Fibroblast of lung (primary cell): ENCODE measurements around the gene PLEKHM1. TPM values are rescaled to one million over a fixed set of nuclear protein-coding genes. Genes with fewer than 3 reads are reported as not detected.
A peak's percentile ranks its signal among the peaks of the same experiment; 100 is the strongest.

Experiments used
- DNase-seq, 2 donors: peaks; one replicate each; pipeline versions ENCODE4 v3.0.0 to v3.0.0-alpha.2; 2010; ENCODE audit warnings: low read depth in 2 of 2
- H2AFZ ChIP-seq: 2 replicates; pipeline ENCODE4 v1.5.1; 2012; ENCODE audit warnings: low read length, control low read depth, inconsistent platforms
- H3K27ac ChIP-seq: 2 replicates; pipeline ENCODE4 v1.5.1; 2011; ENCODE audit warnings: low read length, control low read depth; ENCODE audit not compliant: insufficient read depth
- H3K27me3 ChIP-seq: 2 replicates; pipeline ENCODE4 v1.5.1; 2011; ENCODE audit warnings: mild to moderate bottlenecking, low read length; ENCODE audit not compliant: control insufficient read depth, insufficient read depth
- H3K36me3 ChIP-seq: 2 replicates; pipeline ENCODE4 v1.5.1; 2011; ENCODE audit warnings: low read length; ENCODE audit not compliant: control insufficient read depth, insufficient read depth
- H3K4me1 ChIP-seq: 2 replicates; pipeline ENCODE4 v1.5.1; 2011; ENCODE audit warnings: low read length; ENCODE audit not compliant: control insufficient read depth, insufficient read depth; ENCODE audit errors: extremely low read depth
- H3K4me2 ChIP-seq: 2 replicates; pipeline ENCODE4 v1.5.1; 2011; ENCODE audit warnings: low read length, control low read depth; ENCODE audit not compliant: insufficient read depth; ENCODE audit errors: extremely low read depth
- H3K4me3 ChIP-seq, 4 experiments: fragments of 200-600 bp in 1 of 4; sonication (generic) in 1 of 4; replicated peaks in 1 of 4; 2 replicates each; pipeline ENCODE4 v1.5.1; 2011 to 2016; ENCODE audit warnings: low read length in 4 of 4, low read depth in 3 of 4, mild to moderate bottlenecking in 3 of 4, control low read depth in 2 of 4, inconsistent platforms in 1 of 4, mixed read lengths in 1 of 4; ENCODE audit not compliant: insufficient read depth in 1 of 4; ENCODE audit errors: control extremely low read depth in 1 of 4
- H3K79me2 ChIP-seq: 2 replicates; pipeline ENCODE4 v1.5.1; 2012; ENCODE audit warnings: mild to moderate bottlenecking, low read length, inconsistent platforms; ENCODE audit not compliant: control insufficient read depth, insufficient read depth
- H3K9ac ChIP-seq: 2 replicates; pipeline ENCODE4 v1.5.1; 2011; ENCODE audit warnings: mild to moderate bottlenecking, low read length, control low read depth; ENCODE audit not compliant: insufficient read depth
- H3K9me3 ChIP-seq: 2 replicates; pipeline ENCODE4 v1.5.1; 2012; ENCODE audit warnings: low read depth, low read length; ENCODE audit not compliant: control insufficient read depth, insufficient read depth
- H4K20me1 ChIP-seq: 2 replicates; pipeline ENCODE4 v1.5.1; 2011; ENCODE audit warnings: low read length; ENCODE audit not compliant: control insufficient read depth, insufficient read depth; ENCODE audit errors: extremely low read depth
- EZH2 ChIP-seq: IDR thresholded peaks from 2 replicates; pipeline ENCODE4 v1.5.1; 2012; ENCODE audit warnings: low read length, control low read depth, mild to moderate bottlenecking; ENCODE audit errors: missing control alignments
- polyA plus RNA-seq, 2 donors: library from polyadenylated mRNA; depleted of rRNA in 1 of 2; stranded (reverse) in 1 of 2; unstranded in 1 of 2; fragments of >200 nt; gene quantifications; 2 replicates each; pipeline ENCODE4 v1.2.1, GENCODE V29; 2011 to 2012; ENCODE audit warnings: missing spikeins in 1 of 2
- total RNA-seq: library from RNA; depleted of rRNA; stranded (reverse); fragments of >200 nt; gene quantifications from 2 replicates; pipeline ENCODE4 v1.2.1, GENCODE V29; 2014
- TF ChIP-seq, protein P1 (sequence below), 2 donors: IDR thresholded peaks in 1 of 2; conservative IDR thresholded peaks in 1 of 2; 1 replicate in 1 of 2; 2 replicates in 1 of 2; pipeline ENCODE4 v1.5.1; 2011 to 2012; ENCODE audit warnings: low read length in 2 of 2, control low read depth in 1 of 2, inconsistent platforms in 1 of 2, low read depth in 1 of 2, mild to moderate bottlenecking in 1 of 2

The PLEKHM1 gene
- total and polyA plus RNA-seq, 2 donors (not counting 1 experiment from before 2014, with no cell fraction given), result 15.8 to 27.9 TPM

DNA sequence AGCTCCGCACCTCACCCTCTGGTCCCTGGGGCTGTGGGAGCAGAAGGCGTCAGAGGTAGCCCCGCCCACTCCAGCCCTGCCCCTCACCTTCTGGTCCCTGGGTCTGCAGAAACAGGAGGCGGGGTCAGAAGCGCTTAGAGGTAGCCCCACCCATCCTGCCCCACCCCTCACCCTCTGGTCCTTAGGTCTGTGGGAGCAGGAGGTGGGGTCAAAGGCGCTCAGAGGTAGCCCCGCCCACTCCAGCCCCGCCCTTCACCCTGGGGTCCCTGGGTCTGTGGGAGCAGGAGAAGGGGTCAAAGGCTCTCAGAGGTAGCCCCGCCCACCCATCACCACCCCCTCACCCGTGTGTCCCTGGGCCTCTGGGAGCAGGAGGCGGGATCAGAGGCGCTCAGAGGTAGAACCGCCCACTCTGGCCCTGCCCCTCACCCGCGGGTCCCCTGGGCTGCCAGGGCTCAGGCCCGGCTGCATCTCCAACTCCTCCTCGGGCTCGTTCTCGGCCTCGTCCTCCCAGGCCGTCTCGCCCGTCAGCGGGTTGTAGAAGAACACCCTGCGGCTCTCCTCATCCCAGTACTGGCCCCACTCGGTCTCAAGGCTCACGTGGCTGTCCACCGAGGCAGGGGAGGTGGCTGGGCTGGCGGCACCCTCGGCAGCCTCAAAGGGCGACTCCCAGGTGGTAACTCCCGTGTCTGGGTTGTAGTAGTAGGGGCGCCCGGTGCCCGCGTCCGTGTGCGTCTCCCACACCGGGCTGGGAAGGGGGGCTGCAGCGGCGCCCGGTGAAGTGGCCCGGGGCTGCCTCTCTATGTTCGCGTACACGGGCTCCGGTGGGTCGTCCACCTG lies 85.1 kb downstream of the PLEKHM1 start:
- peak overlapping the region; percentile 59 for H3K4me2 ChIP-seq
- peaks cover 8% of the 10 kb centered on the region for H3K27me3 ChIP-seq
- H3K27ac ChIP-seq, result no peak overlapping the region
- no peaks in the 10 kb centered on the region for H3K79me2 ChIP-seq
- DNase-seq, result peak in 1 of 2 donors; percentile 15
- no peaks in the 10 kb centered on the region for H3K9me3 ChIP-seq
- H3K4me1 ChIP-seq, result peaks cover 2% of the 10 kb centered on the region
- H2AFZ ChIP-seq, result peak overlapping the region; percentile 39
- H4K20me1 ChIP-seq, result peaks cover 2% of the 10 kb centered on the region
- no peak for TF ChIP-seq EZH2
- TF ChIP-seq, protein P1, sequence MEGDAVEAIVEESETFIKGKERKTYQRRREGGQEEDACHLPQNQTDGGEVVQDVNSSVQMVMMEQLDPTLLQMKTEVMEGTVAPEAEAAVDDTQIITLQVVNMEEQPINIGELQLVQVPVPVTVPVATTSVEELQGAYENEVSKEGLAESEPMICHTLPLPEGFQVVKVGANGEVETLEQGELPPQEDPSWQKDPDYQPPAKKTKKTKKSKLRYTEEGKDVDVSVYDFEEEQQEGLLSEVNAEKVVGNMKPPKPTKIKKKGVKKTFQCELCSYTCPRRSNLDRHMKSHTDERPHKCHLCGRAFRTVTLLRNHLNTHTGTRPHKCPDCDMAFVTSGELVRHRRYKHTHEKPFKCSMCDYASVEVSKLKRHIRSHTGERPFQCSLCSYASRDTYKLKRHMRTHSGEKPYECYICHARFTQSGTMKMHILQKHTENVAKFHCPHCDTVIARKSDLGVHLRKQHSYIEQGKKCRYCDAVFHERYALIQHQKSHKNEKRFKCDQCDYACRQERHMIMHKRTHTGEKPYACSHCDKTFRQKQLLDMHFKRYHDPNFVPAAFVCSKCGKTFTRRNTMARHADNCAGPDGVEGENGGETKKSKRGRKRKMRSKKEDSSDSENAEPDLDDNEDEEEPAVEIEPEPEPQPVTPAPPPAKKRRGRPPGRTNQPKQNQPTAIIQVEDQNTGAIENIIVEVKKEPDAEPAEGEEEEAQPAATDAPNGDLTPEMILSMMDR (conservative IDR thresholded peaks at IDR 0.05 in 1 of 2, IDR thresholded peaks at IDR 0.05 in 1 of 2; ENCODE audit: low read depth in 1 of 2, low read length in 2 of 2), result no peak
- H3K36me3 ChIP-seq, result no peaks in the 10 kb centered on the region
- H3K9ac ChIP-seq, result no peak overlapping the region
- no peak overlapping the region for H3K4me3 ChIP-seq

GRCh38 chr17:45404870-45405249 lies 85.7 kb downstream of the PLEKHM1 start:
- H3K9me3 ChIP-seq, result no peaks in the 10 kb centered on the region
- H3K4me1 ChIP-seq, result peaks cover 2% of the 10 kb centered on the region
- H3K79me2 ChIP-seq, result no peaks in the 10 kb centered on the region
- peaks cover 8% of the 10 kb centered on the region for H3K27me3 ChIP-seq
- H3K27ac ChIP-seq, result no peak overlapping the region
- H3K4me2 ChIP-seq, result no peak overlapping the region
- TF ChIP-seq, protein P1 (conservative IDR thresholded peaks at IDR 0.05 in 1 of 2, IDR thresholded peaks at IDR 0.05 in 1 of 2; ENCODE audit: low read depth in 1 of 2, low read length in 2 of 2), result no peak
- no peak for TF ChIP-seq EZH2
- no peak overlapping the region for H3K9ac ChIP-seq
- peaks cover 2% of the 10 kb centered on the region for H4K20me1 ChIP-seq
- H3K4me3 ChIP-seq, result no peak overlapping the region
- no peak overlapping the region for H2AFZ ChIP-seq
- DNase-seq, result no peak
- H3K36me3 ChIP-seq, result no peaks in the 10 kb centered on the region

DNA sequence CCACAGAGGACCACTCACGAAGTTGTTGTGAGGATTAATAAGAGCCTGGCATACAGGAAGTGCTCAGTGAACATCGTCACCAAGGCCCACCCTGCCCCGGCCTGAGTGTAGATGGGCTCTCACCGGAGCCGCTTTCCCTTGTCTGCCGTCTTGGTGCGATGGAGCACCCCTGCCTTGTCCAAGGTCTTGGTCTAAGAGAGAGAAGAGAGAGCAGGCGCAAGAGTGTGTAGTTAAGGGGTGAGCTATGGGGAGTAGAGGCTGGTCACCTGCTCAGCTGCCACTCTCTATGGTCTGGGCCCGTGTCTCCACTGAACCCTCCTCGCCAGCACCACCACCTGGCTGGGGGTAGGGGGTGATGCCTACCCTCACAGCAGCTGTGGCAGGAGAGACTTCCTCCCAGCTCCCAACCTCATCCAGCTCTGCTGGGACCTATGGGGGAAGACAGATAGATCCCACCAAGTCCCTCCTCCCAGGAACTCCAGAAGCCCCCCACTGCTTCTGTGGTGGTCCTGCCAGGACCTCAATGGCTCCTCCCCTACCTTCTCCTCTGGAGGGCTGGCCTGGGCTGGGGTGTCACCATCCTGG lies 86.5 kb downstream of the PLEKHM1 start:
- H3K9me3 ChIP-seq, result no peaks in the 10 kb centered on the region
- no peak for DNase-seq
- H2AFZ ChIP-seq, result no peak overlapping the region

More for the DNA sequence above, 86.5 kb downstream of the PLEKHM1 start:
- H3K4me2 ChIP-seq, result no peak overlapping the region
- H3K4me3 ChIP-seq, result no peak overlapping the region
- H3K9ac ChIP-seq, result no peak overlapping the region
- peaks cover 2% of the 10 kb centered on the region for H3K4me1 ChIP-seq
- H3K36me3 ChIP-seq, result no peaks in the 10 kb centered on the region
- H3K79me2 ChIP-seq, result no peaks in the 10 kb centered on the region
- no peak for TF ChIP-seq EZH2
- TF ChIP-seq, protein P1 (conservative IDR thresholded peaks at IDR 0.05 in 1 of 2, IDR thresholded peaks at IDR 0.05 in 1 of 2; ENCODE audit: low read depth in 1 of 2, low read length in 2 of 2), result no peak
- no peak overlapping the region for H3K27ac ChIP-seq
- peaks cover 6% of the 10 kb centered on the region for H3K27me3 ChIP-seq
- H4K20me1 ChIP-seq, result peaks cover 2% of the 10 kb centered on the region
